Muscle of arm (tissue), 12 donors: ENCODE measurements around the gene NCS1. TPM values are rescaled to one million over a fixed set of nuclear protein-coding genes. Genes with fewer than 3 reads are reported as not detected.
"Not testable (repeated sequence)": the region's sequence is repeated elsewhere in the genome, so short reads cannot be mapped to it uniquely, and the experiment has no call there.

Source experiments
- DNase-seq: peaks from one replicate; pipeline ENCODE4 v3.0.0-alpha.2; 2013
- polyA plus RNA-seq, 12 donors: library from polyadenylated mRNA; unstranded; fragments of 120-200 nt; gene quantifications; one replicate each; pipeline ENCODE4 v1.2.1, GENCODE V29; 2013; ENCODE audit not compliant: insufficient read length in 12 of 12

NCS1 gene
- polyA plus RNA-seq, 12 donors = 40.6 to 73.1 (median 50.0) TPM; not detected in 1

GRCh38 chr9:130235558-130236435 is 63.6 kb downstream of the NCS1 start:
- peak; percentile 72 for DNase-seq

GRCh38 chr9:130236436-130236985 is 64.3 kb downstream of the NCS1 start:
- no peak for DNase-seq

GRCh38 chr9:130237076-130237475 is 64.9 kb downstream of the NCS1 start:
- DNase-seq = no peak

GRCh38 chr9:130237763-130238524 is 65.7 kb downstream of the NCS1 start:
- DNase-seq = no peak

GRCh38 chr9:130239363-130239695 is 67.1 kb downstream of the NCS1 start:
- no peak for DNase-seq

- no peak for DNase-seq
Measured at GRCh38 chr9:130239741-130240241, 67.6 kb downstream of the NCS1 start.

- peak; percentile 67 for DNase-seq
Measured at GRCh38 chr9:130240410-130241197, 68.4 kb downstream of the NCS1 start.

- no peak for DNase-seq
Measured at GRCh38 chr9:130241198-130241535, 69.0 kb downstream of the NCS1 start.

- DNase-seq = no peak
Measured at GRCh38 chr9:130242270-130243014, 70.2 kb downstream of the NCS1 start.

- peak; percentile 73 for DNase-seq
Measured at GRCh38 chr9:130243015-130243881, 71.0 kb downstream of the NCS1 start.

- DNase-seq = no peak
Measured at GRCh38 chr9:130243882-130244170, 71.6 kb downstream of the NCS1 start.

GRCh38 chr9:130244548-130245165 is 72.5 kb downstream of the NCS1 start:
- DNase-seq = no peak

- no peak for DNase-seq
Measured at GRCh38 chr9:130245474-130245873, 73.3 kb downstream of the NCS1 start.

GRCh38 chr9:130246126-130246525 is 73.9 kb downstream of the NCS1 start:
- no peak for DNase-seq

GRCh38 chr9:130254747-130255630 is 82.8 kb downstream of the NCS1 start:
- DNase-seq = peak; percentile 38

GRCh38 chr9:130255631-130256134 is 83.5 kb downstream of the NCS1 start:
- DNase-seq = no peak

GRCh38 chr9:130256644-130257043 is 84.4 kb downstream of the NCS1 start:
- DNase-seq = no peak

GRCh38 chr9:130258137-130258536 is 85.9 kb downstream of the NCS1 start:
- not testable (repeated sequence) for DNase-seq

GRCh38 chr9:130259044-130259443 is 86.8 kb downstream of the NCS1 start:
- no peak for DNase-seq
